ENCODE data around the gene ANGPTL2.

The ANGPTL2 gene

GRCh38 chr9:127116088-127116726, 6.2 kb downstream of the ANGPTL2 start:
- DNase-seq, result no peak

GRCh38 chr9:127114606-127115005, 7.8 kb downstream of the ANGPTL2 start:
- no peak for DNase-seq

- DNase-seq, result peak; percentile 24
Measured at GRCh38 chr9:127113191-127113972, 9.1 kb downstream of the ANGPTL2 start.

DNA sequence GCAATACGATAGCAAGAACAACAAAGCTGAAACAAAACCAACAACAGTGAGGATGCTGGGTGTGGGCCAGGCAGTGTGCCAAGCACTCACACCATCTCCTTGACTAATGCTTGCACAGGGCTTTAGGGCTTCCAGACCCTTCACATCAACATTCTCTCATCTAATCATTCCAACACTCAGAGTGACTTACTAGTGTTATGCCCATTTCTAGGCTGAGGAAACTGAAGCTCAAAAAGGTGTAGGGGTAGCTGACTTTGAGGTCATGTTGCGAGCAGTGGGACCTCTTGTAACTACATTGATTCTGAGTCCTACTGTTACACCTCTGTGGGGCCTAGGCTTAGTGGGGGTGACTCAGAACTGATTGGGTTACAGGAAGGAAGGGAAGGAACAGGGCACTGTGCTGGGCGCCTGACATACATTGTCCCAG, 9.7 kb downstream of the ANGPTL2 start:
- peak; percentile 47 for DNase-seq

DNA sequence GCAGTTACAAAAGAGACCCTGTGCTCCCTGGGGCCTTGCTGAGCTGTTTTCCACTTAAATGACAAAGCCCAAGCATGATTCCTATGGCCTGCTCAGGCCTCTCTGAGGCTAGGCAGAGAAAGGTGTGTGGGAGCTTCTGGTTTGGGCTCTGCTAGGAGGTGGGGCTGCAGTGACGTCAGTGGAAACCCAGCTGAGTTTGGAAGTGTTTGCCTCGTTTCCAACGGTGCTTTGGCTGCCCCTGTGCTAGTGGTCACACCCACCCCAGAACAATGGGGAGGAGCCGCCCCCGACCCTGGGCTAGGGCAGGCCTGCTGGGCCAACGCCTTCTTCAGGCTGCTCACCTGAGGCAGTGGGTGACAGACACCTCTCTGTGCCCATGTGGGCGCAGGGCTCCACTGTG, 10.4 kb downstream of the ANGPTL2 start:
- DNase-seq, result peak; percentile 38

- peak; percentile 64 for DNase-seq
Measured at GRCh38 chr9:127109212-127109711, 13.2 kb downstream of the ANGPTL2 start.

DNA sequence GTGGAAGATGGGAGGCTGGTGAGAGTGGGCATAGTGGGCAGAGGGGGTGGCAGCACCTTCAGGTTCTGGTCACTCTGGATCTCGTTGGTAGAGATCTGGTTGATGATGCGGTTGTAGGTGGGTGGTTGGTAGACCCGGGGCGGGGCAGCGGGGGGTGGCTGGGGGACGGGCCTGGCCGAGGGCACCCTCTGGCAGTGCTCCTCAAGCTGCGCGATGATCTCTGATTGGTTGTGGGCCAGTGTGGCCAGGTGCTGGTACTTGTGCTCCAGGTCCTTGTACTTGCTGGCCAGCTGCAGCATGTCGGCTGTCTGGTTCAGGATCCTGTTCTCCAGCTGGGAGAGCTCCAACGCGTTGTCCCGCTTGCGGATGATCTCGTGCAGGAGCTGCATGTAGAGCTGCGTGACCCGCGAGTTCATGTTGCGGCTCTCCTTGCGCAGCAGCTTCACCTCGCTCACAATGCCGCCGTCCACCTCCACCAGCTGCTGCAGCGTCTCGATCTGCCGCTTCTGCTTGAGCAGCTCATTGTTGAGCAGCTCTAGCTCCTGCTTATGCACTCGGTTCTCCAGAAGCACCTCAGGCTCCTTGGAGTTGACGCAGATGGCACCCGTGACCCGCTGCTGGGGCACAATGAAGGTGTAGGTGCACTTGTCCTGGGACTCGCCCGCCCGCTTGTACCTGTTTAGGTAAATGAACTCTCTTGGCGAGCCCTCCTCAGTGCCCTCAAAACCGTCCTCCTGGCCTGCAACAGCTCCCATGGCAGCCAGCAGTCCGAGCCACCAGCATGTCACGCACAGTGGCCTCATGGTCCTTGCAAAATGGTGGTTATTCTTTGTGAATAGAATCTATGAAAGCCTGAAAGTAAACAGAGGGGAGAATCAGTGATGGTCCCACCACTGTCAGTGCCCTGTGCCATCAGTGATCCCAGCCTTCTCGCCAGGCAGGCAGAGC, 14.2 kb downstream of the ANGPTL2 start:
- DNase-seq, result no peak

DNA sequence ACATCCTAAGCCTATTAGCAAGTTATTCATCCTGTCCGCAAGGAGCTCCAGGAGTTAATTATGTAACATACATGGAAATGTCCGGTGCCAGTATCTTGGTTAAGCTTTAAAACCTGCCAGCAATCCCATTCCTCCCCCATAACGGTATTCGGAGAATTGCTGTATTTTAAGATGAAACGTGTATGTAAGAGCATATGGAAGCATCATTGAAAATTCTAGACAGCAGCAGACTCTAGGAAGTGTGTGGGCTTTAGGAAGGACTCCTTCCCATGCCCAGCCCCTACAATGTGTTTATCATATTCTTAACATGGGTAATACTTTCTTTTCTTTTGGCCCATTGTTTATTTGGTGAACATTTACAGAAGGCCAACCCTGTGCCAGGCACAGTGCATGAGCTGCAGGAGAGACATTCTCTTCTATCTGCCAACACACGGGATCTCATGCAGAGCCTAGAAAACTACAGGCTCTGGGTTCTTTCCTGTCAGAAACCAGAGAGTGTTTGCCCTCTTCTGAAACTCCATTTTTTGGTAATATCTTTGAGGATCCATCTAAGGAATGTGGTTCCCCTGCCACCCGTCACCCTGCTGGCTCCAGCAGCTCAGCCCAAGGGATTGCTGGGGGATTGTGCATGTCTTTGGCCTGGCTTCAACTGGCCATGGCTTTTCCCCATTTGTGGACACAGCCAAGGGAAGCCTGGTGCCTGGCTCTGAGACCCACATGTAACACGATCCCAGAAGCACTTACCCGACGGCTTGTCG, 15.1 kb downstream of the ANGPTL2 start:
- no peak for DNase-seq

GRCh38 chr9:127106466-127106855, 16.0 kb downstream of the ANGPTL2 start:
- DNase-seq, result no peak

- no peak for DNase-seq
Measured at GRCh38 chr9:127105805-127106465, 16.5 kb downstream of the ANGPTL2 start.

GRCh38 chr9:127104581-127105311, 17.7 kb downstream of the ANGPTL2 start:
- no peak for DNase-seq

GRCh38 chr9:127102788-127103187, 19.6 kb downstream of the ANGPTL2 start:
- no peak for DNase-seq

GRCh38 chr9:127102176-127102575, 20.3 kb downstream of the ANGPTL2 start:
- DNase-seq, result no peak

GRCh38 chr9:127099664-127100063, 22.8 kb downstream of the ANGPTL2 start:
- no peak for DNase-seq

DNA sequence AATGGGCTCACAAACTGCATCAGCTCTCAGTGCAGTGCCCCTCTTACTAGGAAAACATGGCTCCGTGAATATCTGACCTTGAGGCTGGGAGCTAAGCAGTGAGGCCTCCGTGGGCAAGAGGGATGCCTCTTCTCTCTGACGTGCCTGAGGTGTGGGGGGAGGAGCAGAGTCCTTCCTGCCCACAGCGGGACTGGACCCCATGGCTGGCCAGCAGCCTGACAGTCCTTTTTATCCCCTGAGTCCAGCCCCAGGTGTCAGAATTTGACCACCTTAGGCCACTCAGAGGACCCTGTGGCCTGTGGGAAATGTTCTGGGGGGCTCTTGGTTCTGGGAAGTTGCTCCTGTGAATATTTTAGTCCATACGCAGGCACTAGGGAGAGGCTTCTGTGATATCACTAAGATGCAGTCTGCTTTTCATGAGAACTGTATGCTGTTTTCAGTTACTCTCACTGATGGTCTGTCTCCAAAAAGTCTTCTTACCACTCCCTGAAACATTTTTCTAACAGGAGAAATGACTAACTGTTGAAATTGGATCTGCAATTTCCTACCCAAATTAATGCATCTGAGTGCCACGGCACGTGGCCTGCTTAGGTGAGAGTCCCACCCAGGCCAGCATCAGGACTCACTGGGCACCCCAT, 23.4 kb downstream of the ANGPTL2 start:
- DNase-seq, result no peak

- no peak for DNase-seq
Measured at GRCh38 chr9:127097683-127098082, 24.8 kb downstream of the ANGPTL2 start.

- no peak for DNase-seq
Measured at GRCh38 chr9:127096208-127096607, 26.2 kb downstream of the ANGPTL2 start.

- DNase-seq, result no peak
Measured at GRCh38 chr9:127095411-127095810, 27.0 kb downstream of the ANGPTL2 start.

- no peak for DNase-seq
Measured at GRCh38 chr9:127093319-127094020, 29.0 kb downstream of the ANGPTL2 start.

- no peak for DNase-seq
Measured at GRCh38 chr9:127092041-127092608, 30.3 kb downstream of the ANGPTL2 start.

Measured in DMS53 (cell line).